CD4-positive, alpha-beta memory T cell (primary cell): Measurements from ENCODE around the gene AHDC1. TPM values are rescaled to one million over a fixed set of nuclear protein-coding genes. Genes with fewer than 3 reads are reported as not detected.
"Not testable (repeated sequence)": the region's sequence is repeated elsewhere in the genome, so short reads cannot be mapped to it uniquely, and the experiment has no call there.

Experiments
- CTCF ChIA-PET: fragments of 350-600 bp; sonication (Branson Sonifier 250); formaldehyde crosslinking; loops from one replicate; lab custom pipeline; 2021; ENCODE audit warnings: inconsistent platforms; ENCODE audit not compliant: partially characterized antibody; lab: Charles Lee
- POLR2A ChIA-PET: fragments of 350-600 bp; sonication (Branson Sonifier 250); formaldehyde crosslinking; loops from one replicate; lab custom pipeline; 2021; ENCODE audit not compliant: partially characterized antibody; lab: Charles Lee
- DNase-seq, 5 donors: peaks; one replicate each; pipeline versions ENCODE4 v3.0.0 to v3.0.0-alpha.2; 2020 to 2022; ENCODE audit warnings: mixed read lengths in 1 of 5
- H3K27ac ChIP-seq: one replicate; pipeline ENCODE4 v1.7.0; 2013; ENCODE audit warnings: low read depth, low read length
- H3K27me3 ChIP-seq: 2 replicates; pipeline ENCODE4 v1.7.0; 2013; ENCODE audit warnings: mild to moderate bottlenecking, low read length, moderate library complexity; ENCODE audit not compliant: insufficient read depth
- H3K36me3 ChIP-seq: 2 replicates; pipeline ENCODE4 v1.7.0; 2013; ENCODE audit warnings: mild to moderate bottlenecking, low read length, moderate library complexity; ENCODE audit not compliant: insufficient read depth
- H3K4me1 ChIP-seq: 2 replicates; pipeline ENCODE4 v1.7.0; 2013; ENCODE audit warnings: mild to moderate bottlenecking, low read length, moderate library complexity; ENCODE audit not compliant: insufficient read depth
- H3K4me3 ChIP-seq, 2 donors: one replicate each; pipeline ENCODE4 v1.7.0; 2013; ENCODE audit warnings: low read length in 2 of 2, mild to moderate bottlenecking in 1 of 2
- H3K9me3 ChIP-seq, 2 donors: one replicate each; pipeline ENCODE4 v1.7.0; 2013; ENCODE audit warnings: low read length in 2 of 2, control low read depth in 1 of 2; ENCODE audit not compliant: control insufficient read depth in 1 of 2
- H3K27ac Mint-ChIP-seq, 7 donors: one replicate each; pipeline ENCODE4 v1.8.0; 2020 to 2021; ENCODE audit warnings: mixed read lengths in 7 of 7, mild to moderate bottlenecking in 6 of 7, inconsistent platforms in 3 of 7, moderate library complexity in 3 of 7
- H3K27me3 Mint-ChIP-seq, 2 donors: one replicate each; pipeline ENCODE4 v1.8.0; 2020 to 2021; ENCODE audit warnings: mixed read lengths in 2 of 2
- H3K36me3 Mint-ChIP-seq, 2 donors: one replicate each; pipeline ENCODE4 v1.8.0; 2020 to 2021; ENCODE audit warnings: mixed read lengths in 2 of 2, inconsistent platforms in 1 of 2, mild to moderate bottlenecking in 1 of 2
- H3K4me1 Mint-ChIP-seq, 4 donors: one replicate each; pipeline ENCODE4 v1.8.0; 2020 to 2021; ENCODE audit warnings: mixed read lengths in 4 of 4, mild to moderate bottlenecking in 1 of 4
- H3K4me3 Mint-ChIP-seq, 8 donors: one replicate each; pipeline ENCODE4 v1.8.0; 2020 to 2021; ENCODE audit warnings: mixed read lengths in 8 of 8, mild to moderate bottlenecking in 7 of 8, moderate library complexity in 6 of 8, inconsistent platforms in 3 of 8
- H3K9me3 Mint-ChIP-seq, 8 donors: one replicate each; pipeline ENCODE4 v1.8.0; 2020 to 2021; ENCODE audit warnings: mixed read lengths in 8 of 8, mild to moderate bottlenecking in 5 of 8, inconsistent platforms in 3 of 8, moderate library complexity in 1 of 8
- intact Hi-C: fragments of 100-400 bp; cut with micrococcal nuclease; formaldehyde crosslinking; loops from one replicate; pipeline ENCODE4 v1.15.1; 2023
- polyA plus RNA-seq, 2 donors: library from polyadenylated mRNA; unstranded; fragments of 300-500 nt; fragmentation: Illumina TruSeq; gene quantifications; one replicate each; pipeline ENCODE4 v1.2.3, GENCODE V29; 2021
- total RNA-seq, 2 experiments: library from RNA; stranded (reverse); gene quantifications; one replicate each; pipeline ENCODE4 v1.2.3, GENCODE V29; 2021

The AHDC1 gene
- total and polyA plus RNA-seq, 4 experiments from 2014 or later = 0.02 to 19.2 (median 10.0) TPM

- Mint-ChIP-seq H3K4me3 (peak overlapping the region in 1 of 8 donors; percentile 0), H3K4me1 (peaks cover 36 to 54% (median 41%) of the 10 kb centered on the region in 4 donors), H3K27ac (peak overlapping the region in 4 of 7 donors; percentile 4 to 71 (median 34))
- H3K4me3 ChIP-seq, H3K27me3 Mint-ChIP-seq, H3K36me3 Mint-ChIP-seq, DNase-seq, H3K27ac ChIP-seq, H3K9me3 ChIP-seq, H3K9me3 Mint-ChIP-seq, H3K36me3 ChIP-seq, H3K27me3 ChIP-seq, intact Hi-C loops: not testable (repeated sequence)
- POLR2A ChIA-PET = interaction anchor here (1.1 to 13.7 kb wide), 5 partner anchors 9 to 43 kb away, joined by 3 to 237 read pairs (median 11); no protein-coding TSS in a partner anchor
- CTCF ChIA-PET = interaction anchor here (1.1 to 18.9 kb wide), 10 partner anchors 12 to 217 kb away, joined by 3 to 550 read pairs (median 3); partner anchors contain the start of gene IFI6
- peaks cover 56% of the 10 kb centered on the region for H3K4me1 ChIP-seq
Measured at GRCh38 chr1:27619782-27620438, 16.0 kb upstream of the AHDC1 start.

GRCh38 chr1:27618341-27619082, 14.6 kb upstream of the AHDC1 start:
- CTCF ChIA-PET = interaction anchor here (0.6 to 18.9 kb wide), 8 partner anchors 11 to 227 kb away, joined by 3 to 550 read pairs (median 6); partner anchors contain the start of gene IFI6
- peak overlapping the region; percentile 37 for H3K27ac ChIP-seq
- H3K4me1 ChIP-seq = peaks cover 56% of the 10 kb centered on the region

GRCh38 chr1:27617420-27617819, 13.5 kb upstream of the AHDC1 start:
- no peaks in the 10 kb centered on the region for H3K36me3 ChIP-seq
- POLR2A ChIA-PET = interaction anchor here (1.1 to 13.7 kb wide), 7 partner anchors 11 to 108 kb away, joined by 4 to 237 read pairs (median 5); partner anchors contain the start of gene FAM76A
- peaks cover 43 to 68% (median 52%) of the 10 kb centered on the region in 4 donors for H3K4me1 Mint-ChIP-seq

More at GRCh38 chr1:27618341-27619082, 14.6 kb upstream of the AHDC1 start:
- no peaks in the 10 kb centered on the region for H3K9me3 Mint-ChIP-seq
- H3K36me3 ChIP-seq = no peaks in the 10 kb centered on the region
- H3K4me1 Mint-ChIP-seq = peaks cover 46 to 65% (median 51%) of the 10 kb centered on the region in 4 donors
- POLR2A ChIA-PET = interaction anchor here (1.1 to 13.7 kb wide), 10 partner anchors 9 to 54 kb away, joined by 3 to 237 read pairs (median 6); partner anchors contain the start of genes AHDC1 and IFI6
- no peak overlapping the region for H3K4me3 ChIP-seq
- no peaks in the 10 kb centered on the region for H3K27me3 Mint-ChIP-seq
- peak; percentile 53 to 76 (median 62) for DNase-seq
- H3K27ac Mint-ChIP-seq = peak overlapping the region; percentile 70 to 94 (median 86)
- intact Hi-C loops = no loop called here
- no peaks in the 10 kb centered on the region for H3K9me3 ChIP-seq
- H3K4me3 Mint-ChIP-seq = peak overlapping the region in 6 of 8 donors; percentile 26 to 69 (median 58)
- no peaks in the 10 kb centered on the region for H3K27me3 ChIP-seq
- no peaks in the 10 kb centered on the region for H3K36me3 Mint-ChIP-seq

GRCh38 chr1:27616441-27616840, 12.5 kb upstream of the AHDC1 start:
- H3K27me3 Mint-ChIP-seq = no peaks in the 10 kb centered on the region
- Histone ChIP-seq H3K9me3 (no peaks in the 10 kb centered on the region), H3K4me3 (no peak overlapping the region), H3K4me1 (peaks cover 49% of the 10 kb centered on the region), H3K36me3 (no peaks in the 10 kb centered on the region), H3K27ac (no peak overlapping the region), H3K27me3 (no peaks in the 10 kb centered on the region)
- CTCF ChIA-PET = interaction anchor here (1.1 to 18.9 kb wide), 3 partner anchors 9 to 50 kb away, joined by 4 to 550 read pairs (median 38); partner anchors contain the start of gene IFI6
- peak overlapping the region in 1 of 8 donors; percentile 38 for H3K4me3 Mint-ChIP-seq
- intact Hi-C loops = no loop called here
- peaks cover 45 to 77% (median 57%) of the 10 kb centered on the region in 4 donors for H3K4me1 Mint-ChIP-seq
- DNase-seq = no peak
- H3K36me3 Mint-ChIP-seq = no peaks in the 10 kb centered on the region
- H3K27ac Mint-ChIP-seq = peak overlapping the region; percentile 52 to 94 (median 85)
- no peaks in the 10 kb centered on the region for H3K9me3 Mint-ChIP-seq
- POLR2A ChIA-PET = interaction anchor here (0.5 to 13.7 kb wide), 5 partner anchors 12 to 896 kb away, joined by 3 to 237 read pairs (median 4); partner anchors contain the start of gene AHDC1

More at GRCh38 chr1:27617420-27617819, 13.5 kb upstream of the AHDC1 start:
- no peaks in the 10 kb centered on the region for H3K27me3 Mint-ChIP-seq
- H3K27me3 ChIP-seq = no peaks in the 10 kb centered on the region
- H3K9me3 Mint-ChIP-seq = no peaks in the 10 kb centered on the region
- H3K36me3 Mint-ChIP-seq = no peaks in the 10 kb centered on the region
- H3K9me3 ChIP-seq = no peaks in the 10 kb centered on the region
- no peak for DNase-seq
- H3K27ac ChIP-seq = peak overlapping the region; percentile 37
- H3K4me3 ChIP-seq = peak overlapping the region in 1 of 2 donors; percentile 7
- H3K4me1 ChIP-seq = peaks cover 49% of the 10 kb centered on the region
- CTCF ChIA-PET = interaction anchor here (0.6 to 18.9 kb wide), 5 partner anchors 10 to 326 kb away, joined by 4 to 550 read pairs (median 13); partner anchors contain the start of gene IFI6
- peak overlapping the region; percentile 70 to 94 (median 86) for H3K27ac Mint-ChIP-seq
- peak overlapping the region in 3 of 8 donors; percentile 58 to 69 (median 59) for H3K4me3 Mint-ChIP-seq
- intact Hi-C loops = no loop called here

- peaks cover 46 to 72% (median 58%) of the 10 kb centered on the region in 4 donors for H3K4me1 Mint-ChIP-seq
- POLR2A ChIA-PET = interaction anchor here (1.2 to 13.7 kb wide), 6 partner anchors 12 to 56 kb away, joined by 4 to 237 read pairs (median 4); partner anchors contain the start of genes AHDC1 and IFI6
Measured at GRCh38 chr1:27615346-27616192, 11.6 kb upstream of the AHDC1 start.

More at GRCh38 chr1:27615346-27616192, 11.6 kb upstream of the AHDC1 start:
- H3K4me3 Mint-ChIP-seq = no peak overlapping the region
- Histone ChIP-seq H3K4me3 (no peak overlapping the region), H3K27me3 (no peaks in the 10 kb centered on the region), H3K9me3 (no peaks in the 10 kb centered on the region), H3K27ac (no peak overlapping the region), H3K4me1 (peaks cover 53% of the 10 kb centered on the region), H3K36me3 (no peaks in the 10 kb centered on the region)
- no peaks in the 10 kb centered on the region for H3K9me3 Mint-ChIP-seq
- no peaks in the 10 kb centered on the region for H3K36me3 Mint-ChIP-seq
- intact Hi-C loops = no loop called here
- H3K27ac Mint-ChIP-seq = peak overlapping the region in 6 of 7 donors; percentile 59 to 89 (median 68)
- CTCF ChIA-PET = interaction anchor here (0.8 to 18.9 kb wide), 4 partner anchors 8 to 59 kb away, joined by 5 to 550 read pairs (median 22); partner anchors contain the start of gene IFI6
- DNase-seq = no peak
- no peaks in the 10 kb centered on the region for H3K27me3 Mint-ChIP-seq
